GM12891 (cell line): ENCODE measurements around the gene ACSS1.

ENCODE experiments used
- POLR2A ChIP-seq: IDR thresholded peaks from 2 replicates; pipeline ENCODE4 v1.6.1; 2011; ENCODE audit warnings: low read depth, low read length, control low read depth
- POLR2AphosphoS5 ChIP-seq: IDR thresholded peaks from 2 replicates; pipeline ENCODE4 v1.6.1; 2011; ENCODE audit warnings: low read depth, low read length, control low read depth
- POU2F2 ChIP-seq: IDR thresholded peaks from 2 replicates; pipeline ENCODE4 v1.6.1; 2011; ENCODE audit warnings: low read depth, mild to moderate bottlenecking, control low read depth, low read length, moderate library complexity
- SPI1 ChIP-seq: IDR thresholded peaks from 2 replicates; pipeline ENCODE4 v1.6.1; 2011; ENCODE audit warnings: low read depth, low read length, control low read depth
- TAF1 ChIP-seq: IDR thresholded peaks from 2 replicates; pipeline ENCODE4 v1.6.1; 2011; ENCODE audit warnings: low read depth, low read length, control low read depth

DNA sequence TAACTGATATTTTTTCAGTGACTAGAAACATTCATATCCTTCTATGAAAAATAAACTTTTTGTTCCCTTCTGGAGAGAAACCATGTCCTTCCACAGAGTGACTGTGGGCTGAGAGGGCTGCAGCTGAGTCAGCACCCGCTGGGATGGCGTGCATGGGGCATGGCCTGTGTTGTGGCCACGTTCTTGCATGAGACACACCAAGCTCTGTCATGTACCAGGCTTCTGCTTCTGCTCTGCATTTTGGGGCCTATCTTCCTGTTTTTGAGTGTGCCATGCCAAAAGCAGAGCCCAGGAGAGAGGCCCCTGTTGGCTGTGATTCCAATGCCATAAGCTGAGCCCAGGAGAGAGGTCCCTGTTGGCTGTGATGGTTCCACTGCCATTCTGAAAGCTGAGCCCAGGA, 76.1 kb downstream of the ACSS1 start:
- TF ChIP-seq POU2F2 (no peak), POLR2AphosphoS5 (no peak), SPI1 (no peak), POLR2A (no peak), TAF1 (no peak)
